ENCODE results near the gene BMP6. TPM values are rescaled to one million over a fixed set of nuclear protein-coding genes. Genes with fewer than 3 reads are reported as not detected.

BMP6 gene
- total and polyA plus RNA-seq, 2 donors (not counting 3 experiments of a cell fraction or from before 2014, with no cell fraction given), result 221 to 276 TPM

DNA sequence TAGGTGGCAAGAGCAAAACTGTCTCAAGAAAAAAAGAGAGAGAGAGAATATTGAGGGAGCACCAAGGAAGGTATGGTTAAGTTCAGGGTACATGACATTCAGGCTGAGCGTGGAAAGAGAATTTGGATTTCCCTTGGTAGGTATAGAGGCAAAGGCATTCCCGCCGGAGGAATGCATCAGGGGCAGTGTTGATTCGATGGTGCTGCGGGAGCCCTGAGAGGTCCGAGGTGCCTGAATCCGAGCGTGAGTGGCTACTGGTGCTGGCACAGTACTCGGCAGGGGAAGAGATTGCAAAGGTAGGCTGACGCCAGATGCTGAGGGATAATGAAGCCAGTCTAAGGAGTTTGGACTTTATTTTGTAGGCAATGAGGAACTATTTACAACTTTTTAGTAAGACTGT, 20.0 kb downstream of the BMP6 start:
- Histone ChIP-seq H2AFZ (ENCODE audit: low read depth, low read length) (no peak overlapping the region), H3K4me3 (replicated peaks in 1 of 3; ENCODE audit: insufficient read depth in 1 of 3, low read depth in 1 of 3, low read length in 3 of 3) (no peak overlapping the region), H4K20me1 (replicated peaks; ENCODE audit: control insufficient read depth, extremely low read depth, insufficient read depth, low read length) (peaks cover 29% of the 10 kb centered on the region), H3K9ac (replicated peaks; ENCODE audit: extremely low read depth, insufficient read depth, low read length) (no peak overlapping the region), H3K9me1 (replicated peaks; ENCODE audit: control insufficient read depth, extremely low read depth, insufficient read depth, low read length) (no peaks in the 10 kb centered on the region), H3K36me3 (ENCODE audit: control insufficient read depth in 2 of 2, extremely low read depth in 1 of 2, insufficient read depth in 2 of 2, low read length in 2 of 2) (peaks cover 33 to 46% of the 10 kb centered on the region in 2 experiments), H3K27ac (ENCODE audit: insufficient read depth, low read depth, low read length) (no peak overlapping the region), H3K4me1 (ENCODE audit: control insufficient read depth, extremely low read depth, insufficient read depth, low read length) (peaks cover 50% of the 10 kb centered on the region), H3K9me3 (replicated peaks; ENCODE audit: control insufficient read depth, insufficient read depth, low read length) (no peaks in the 10 kb centered on the region), H3K4me2 (ENCODE audit: insufficient read depth, low read length) (no peak overlapping the region), H3K27me3 (ENCODE audit: control insufficient read depth in 2 of 2, insufficient read depth in 2 of 2, low read length in 2 of 2) (no peaks in the 10 kb centered on the region), H3K79me2 (ENCODE audit: control insufficient read depth, insufficient read depth, low read length) (peaks cover 99% of the 10 kb centered on the region)
- ChIA-PET POLR2A (no interaction called here), CTCF (interaction anchor here (2.8 kb wide), 1 partner anchor 23 kb away, joined by 12 read pairs; no protein-coding TSS in a partner anchor)
- TF ChIP-seq MAX (IDR thresholded peaks at IDR 0.05; ENCODE audit: insufficient read depth, insufficient read length) (no peak), EZH2 (IDR thresholded peaks at IDR 0.05; ENCODE audit: borderline replicate concordance, low read depth, low read length, severe bottlenecking) (no peak), JUN (IDR thresholded peaks at IDR 0.05; ENCODE audit: borderline replicate concordance, insufficient read depth, insufficient read length, low read depth) (no peak), POLR2A (IDR thresholded peaks at IDR 0.05; ENCODE audit: low read depth, low read length) (no peak), FOS (IDR thresholded peaks at IDR 0.05; ENCODE audit: borderline replicate concordance, insufficient read depth, low read length) (no peak), GATA2 (IDR thresholded peaks at IDR 0.05; ENCODE audit: insufficient read depth, insufficient read length, low read depth, low read length) (no peak), POLR2AphosphoS5 (IDR thresholded peaks at IDR 0.05; ENCODE audit: insufficient read depth, low read depth, low read length) (no peak), MYC (IDR thresholded peaks at IDR 0.05; ENCODE audit: low read depth, low read length) (no peak)
- TF ChIP-seq, protein P1, sequence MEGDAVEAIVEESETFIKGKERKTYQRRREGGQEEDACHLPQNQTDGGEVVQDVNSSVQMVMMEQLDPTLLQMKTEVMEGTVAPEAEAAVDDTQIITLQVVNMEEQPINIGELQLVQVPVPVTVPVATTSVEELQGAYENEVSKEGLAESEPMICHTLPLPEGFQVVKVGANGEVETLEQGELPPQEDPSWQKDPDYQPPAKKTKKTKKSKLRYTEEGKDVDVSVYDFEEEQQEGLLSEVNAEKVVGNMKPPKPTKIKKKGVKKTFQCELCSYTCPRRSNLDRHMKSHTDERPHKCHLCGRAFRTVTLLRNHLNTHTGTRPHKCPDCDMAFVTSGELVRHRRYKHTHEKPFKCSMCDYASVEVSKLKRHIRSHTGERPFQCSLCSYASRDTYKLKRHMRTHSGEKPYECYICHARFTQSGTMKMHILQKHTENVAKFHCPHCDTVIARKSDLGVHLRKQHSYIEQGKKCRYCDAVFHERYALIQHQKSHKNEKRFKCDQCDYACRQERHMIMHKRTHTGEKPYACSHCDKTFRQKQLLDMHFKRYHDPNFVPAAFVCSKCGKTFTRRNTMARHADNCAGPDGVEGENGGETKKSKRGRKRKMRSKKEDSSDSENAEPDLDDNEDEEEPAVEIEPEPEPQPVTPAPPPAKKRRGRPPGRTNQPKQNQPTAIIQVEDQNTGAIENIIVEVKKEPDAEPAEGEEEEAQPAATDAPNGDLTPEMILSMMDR (IDR thresholded peaks at IDR 0.05; ENCODE audit: extremely low read depth in 1 of 2, insufficient read depth in 1 of 2, low read depth in 1 of 2, low read length in 2 of 2), result no peak
- no peak for FAIRE-seq
- no TSS peak for BruUV-seq (replicated peaks)
- intact Hi-C loops (cut with micrococcal nuclease), result no loop called here
- no peak for DNase-seq (ENCODE audit: low read depth, low spot score)
- dilution Hi-C loops (cut with MboI; ENCODE audit: extremely low pct_ligation_motif_present, low sequenced_read_pairs), result no loop called here

Data from endothelial cell of umbilical vein (primary cell).